A673 (cell line): ENCODE data around the gene RGS14. TPM values are rescaled to one million over a fixed set of nuclear protein-coding genes. Genes with fewer than 3 reads are reported as not detected.
"Not testable (repeated sequence)": the region's sequence is repeated elsewhere in the genome, so short reads cannot be mapped to it uniquely, and the experiment has no call there.

Source experiments
- BruUV-seq: library from RNA; stranded (reverse); fragments of 400-500 nt; replicated peaks from 2 replicates; lab custom pipeline; 2021; lab: Mats Ljungman, UMichigan
- CTCF ChIA-PET: fragments of 300-600 bp; sonication (Branson Sonifier 250); formaldehyde crosslinking; loops from one replicate; lab custom pipeline; 2022; ENCODE audit warnings: antibody characterized with exemption; lab: Charles Lee
- POLR2A ChIA-PET: fragments of 300-600 bp; sonication (Branson Sonifier 250); formaldehyde crosslinking; loops from one replicate; lab custom pipeline; 2022; ENCODE audit warnings: antibody characterized with exemption; ENCODE audit not compliant: low non-redundant PET; lab: Charles Lee
- DNase-seq: peaks from one replicate; pipeline ENCODE4 v3.0.0-alpha.2; 2015; ENCODE audit warnings: low spot score
- H3K27ac ChIP-seq: fragments of 200-600 bp; sonication (generic); 2 replicates; pipeline ENCODE4 v1.5.1; 2016; ENCODE audit warnings: mixed run types, low read depth, mild to moderate bottlenecking, mixed read lengths, antibody characterized with exemption, low read length; ENCODE audit not compliant: poor library complexity, severe bottlenecking
- H3K27me3 ChIP-seq: fragments of 200-600 bp; sonication (generic); replicated peaks from 2 replicates; pipeline ENCODE4 v1.6.1; 2017; ENCODE audit warnings: mixed run types, low read depth, mild to moderate bottlenecking, mixed read lengths, antibody characterized with exemption, low read length; ENCODE audit not compliant: insufficient read depth, poor library complexity
- H3K36me3 ChIP-seq: fragments of 200-600 bp; sonication (generic); 2 replicates; pipeline ENCODE4 v1.6.1; 2016; ENCODE audit warnings: mixed run types, mild to moderate bottlenecking, mixed read lengths, antibody characterized with exemption, low read length; ENCODE audit not compliant: insufficient read depth, poor library complexity, severe bottlenecking
- H3K4me1 ChIP-seq: fragments of 200-600 bp; sonication (generic); 2 replicates; pipeline ENCODE4 v1.6.1; 2017; ENCODE audit warnings: mixed run types, mild to moderate bottlenecking, mixed read lengths, antibody characterized with exemption, low read length; ENCODE audit not compliant: insufficient read depth, poor library complexity, severe bottlenecking
- H3K4me3 ChIP-seq: fragments of 200-600 bp; sonication (generic); 2 replicates; pipeline ENCODE4 v1.5.1; 2016; ENCODE audit warnings: low read depth, mixed run types, mild to moderate bottlenecking, mixed read lengths, low read length; ENCODE audit not compliant: poor library complexity, severe bottlenecking
- H3K9me3 ChIP-seq: fragments of 200-600 bp; sonication (generic); 2 replicates; pipeline ENCODE4 v1.6.1; 2016; ENCODE audit warnings: mixed run types, low read depth, mild to moderate bottlenecking, mixed read lengths, antibody characterized with exemption, low read length; ENCODE audit not compliant: poor library complexity, severe bottlenecking
- CTCF ChIP-seq: fragments of 300-800, 200-600 bp; sonication (generic); conservative IDR thresholded peaks from 2 replicates; pipeline ENCODE4 v1.5.1; 2017; ENCODE audit warnings: low read depth, mild to moderate bottlenecking, antibody characterized with exemption, low read length, moderate library complexity, mixed read lengths
- EZH2 ChIP-seq: fragments of 200-600 bp; sonication (generic); IDR thresholded peaks from 2 replicates; pipeline ENCODE4 v1.6.1; 2017; ENCODE audit warnings: borderline replicate concordance, low read depth, mild to moderate bottlenecking, mixed read lengths, antibody characterized with exemption, low read length; ENCODE audit not compliant: poor library complexity, severe bottlenecking
- intact Hi-C: fragments of 100-400 bp; cut with micrococcal nuclease; formaldehyde crosslinking; loops from one replicate; pipeline ENCODE4 v1.10.0; 2022; ENCODE audit not compliant: unreplicated experiment
- total RNA-seq: library from RNA; stranded (reverse); gene quantifications from 2 replicates; pipeline ENCODE4 v1.2.3, GENCODE V29; 2021

RGS14 gene
- total RNA-seq, 1 experiment from 2014 or later = 3.1 TPM

DNA sequence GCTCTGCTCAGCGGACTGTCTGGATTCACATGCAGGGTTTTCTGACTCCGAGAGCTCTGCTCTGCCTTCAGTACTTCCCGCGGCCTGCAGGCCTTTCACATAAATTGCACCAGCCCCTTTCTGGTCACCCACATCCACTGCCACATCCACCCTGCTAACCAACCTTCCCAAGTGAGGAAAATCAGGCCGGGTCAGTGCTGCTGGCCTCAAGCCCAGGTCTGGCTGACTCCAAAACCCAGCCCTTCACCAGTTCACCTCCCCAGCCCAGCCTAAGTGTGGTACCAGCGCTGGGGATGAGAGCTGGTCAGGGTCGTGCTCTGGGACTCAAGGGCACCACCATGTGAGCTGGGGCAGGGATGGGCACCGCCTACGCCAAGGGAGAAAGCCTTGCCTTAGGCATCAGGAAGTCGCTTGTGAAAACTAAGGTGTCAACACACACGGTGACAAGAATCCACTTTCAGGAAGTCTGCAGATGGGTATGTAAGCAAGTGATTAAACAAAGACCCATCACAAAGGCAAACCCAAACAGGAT is 18.6 kb upstream of the RGS14 start:
- H3K27me3 ChIP-seq = no peaks in the 10 kb centered on the region
- H3K9me3 ChIP-seq = no peaks in the 10 kb centered on the region
- DNase-seq = no peak
- intact Hi-C loops = no loop called here
- no peak for TF ChIP-seq CTCF
- no peak for TF ChIP-seq EZH2
- H3K4me1 ChIP-seq = no peaks in the 10 kb centered on the region
- ChIA-PET POLR2A (no interaction called here), CTCF (no interaction called here)
- H3K36me3 ChIP-seq = peaks cover 13% of the 10 kb centered on the region
- H3K4me3 ChIP-seq = no peak overlapping the region
- no TSS peak for BruUV-seq
- H3K27ac ChIP-seq = no peak overlapping the region

- H3K27me3 ChIP-seq, POLR2A ChIA-PET, H3K4me3 ChIP-seq, H3K4me1 ChIP-seq, H3K27ac ChIP-seq, DNase-seq, H3K9me3 ChIP-seq, CTCF ChIA-PET, intact Hi-C loops, BruUV-seq: not testable (repeated sequence)
- peaks cover 10% of the 10 kb centered on the region for H3K36me3 ChIP-seq
Measured at GRCh38 chr5:177343000-177343399, 14.7 kb upstream of the RGS14 start.

- no peak for DNase-seq
- TF ChIP-seq EZH2 = no peak
- H3K27me3 ChIP-seq = no peaks in the 10 kb centered on the region
- H3K4me1 ChIP-seq = no peaks in the 10 kb centered on the region
- H3K9me3 ChIP-seq = no peaks in the 10 kb centered on the region
- H3K4me3 ChIP-seq = no peak overlapping the region
- peaks cover 10% of the 10 kb centered on the region for H3K36me3 ChIP-seq
- BruUV-seq = no TSS peak
- intact Hi-C loops = no loop called here
- POLR2A ChIA-PET = no interaction called here
- CTCF ChIA-PET = no interaction called here
- no peak overlapping the region for H3K27ac ChIP-seq
Measured at GRCh38 chr5:177343777-177344176, 13.9 kb upstream of the RGS14 start.

GRCh38 chr5:177344891-177345290 is 12.8 kb upstream of the RGS14 start:
- intact Hi-C loops = no loop called here
- no peaks in the 10 kb centered on the region for H3K27me3 ChIP-seq
- no peak for TF ChIP-seq EZH2
- TF ChIP-seq CTCF = no peak
- H3K27ac ChIP-seq = no peak overlapping the region
- peaks cover 10% of the 10 kb centered on the region for H3K36me3 ChIP-seq
- BruUV-seq = no TSS peak
- POLR2A ChIA-PET = no interaction called here
- no peak overlapping the region for H3K4me3 ChIP-seq
- no peak for DNase-seq
- no peaks in the 10 kb centered on the region for H3K9me3 ChIP-seq
- H3K4me1 ChIP-seq = peaks cover 5% of the 10 kb centered on the region
- CTCF ChIA-PET = no interaction called here
